K562 (cell line): ENCODE results near the gene BBX. TPM values are rescaled to one million over a fixed set of nuclear protein-coding genes. Genes with fewer than 3 reads are reported as not detected.

Experiments
- ATAC-seq: fragments of 200-7000 bp; cut with Tn5 transposase; 3 replicates; pipeline ENCODE4 v1.9.1; 2020; ENCODE audit warnings: moderate library complexity
- BruUV-seq: library from RNA; stranded (reverse); fragments of 400-500 nt; replicated peaks from 2 replicates; lab custom pipeline; 2021; lab: Mats Ljungman, UMichigan
- CTCF ChIA-PET: fragments of 300-600 bp; formaldehyde crosslinking; extraction: SDS; loops from one replicate; lab custom pipeline; 2021; ENCODE audit warnings: low intra/inter-chr PET ratio; lab: Yijun Ruan, JAX
- POLR2A ChIA-PET: fragments of 300-600, 350-650 bp; sonication (Branson Sonifier 250); formaldehyde crosslinking; extraction: SDS; loops from one replicate; lab custom pipeline; 2021; ENCODE audit warnings: antibody characterized with exemption, inconsistent platforms; lab: Yijun Ruan, JAX
- DNase-seq, 4 experiments: peaks; one replicate each; pipeline versions ENCODE4 v3.0.0 to v3.0.0-alpha.2; 2011 to 2018; ENCODE audit warnings: low spot score in 3 of 4, mixed read lengths in 3 of 4; ENCODE audit errors: extremely low read depth in 1 of 4
- FAIRE-seq: peaks from 2 replicates; lab custom pipeline; 2011; peaks lifted over from hg19 to GRCh38; lab: Jason Lieb, UNC
- H2AFZ ChIP-seq: 2 replicates; pipeline ENCODE4 v1.6.0; 2011; ENCODE audit warnings: low read depth, low read length, control low read depth, inconsistent platforms
- H3K27ac ChIP-seq: fragments of 200-600 bp; 3 replicates; pipeline ENCODE4 v1.8.0; 2011; ENCODE audit warnings: low read depth, mild to moderate bottlenecking, control low read depth, inconsistent platforms, low read length, moderate library complexity, mixed read lengths; ENCODE audit errors: extremely low read depth
- H3K27me3 ChIP-seq, 2 experiments: fragments of 300-600 bp in 1 of 2; 2 replicates in 1 of 2; 3 replicates in 1 of 2; pipeline versions ENCODE4 v1.6.0 to v1.8.0; 2011; ENCODE audit warnings: inconsistent platforms in 2 of 2, low read length in 2 of 2, mild to moderate bottlenecking in 1 of 2, mixed read lengths in 1 of 2, moderate library complexity in 1 of 2; ENCODE audit not compliant: control insufficient read depth in 2 of 2, insufficient read depth in 2 of 2
- H3K36me3 ChIP-seq: fragments of 300-600 bp; 3 replicates; pipeline ENCODE4 v1.8.0; 2011; ENCODE audit warnings: mild to moderate bottlenecking, low read length, inconsistent platforms; ENCODE audit not compliant: control insufficient read depth, insufficient read depth
- H3K4me1 ChIP-seq, 2 experiments: fragments of 200-600 bp in 1 of 2; replicated peaks in 1 of 2; 2 replicates in 1 of 2; 3 replicates in 1 of 2; pipeline versions ENCODE4 v1.5.1 to v1.8.0; 2011; ENCODE audit warnings: inconsistent platforms in 2 of 2, low read length in 2 of 2, mild to moderate bottlenecking in 1 of 2, mixed read lengths in 1 of 2, moderate library complexity in 1 of 2; ENCODE audit not compliant: control insufficient read depth in 2 of 2, insufficient read depth in 2 of 2
- H3K4me2 ChIP-seq: 2 replicates; pipeline ENCODE4 v1.6.1; 2011; ENCODE audit warnings: low read length, control low read depth, inconsistent platforms, mixed read lengths; ENCODE audit not compliant: insufficient read depth
- H3K4me3 ChIP-seq: fragments of 200-600 bp; sonication (generic), shearing (Covaris generic); 2 replicates; pipeline ENCODE4 v1.5.1; 2016; ENCODE audit warnings: control low read depth, inconsistent platforms
- H3K79me2 ChIP-seq: fragments of 200-600 bp; 3 replicates; pipeline ENCODE4 v1.8.0; 2011; ENCODE audit warnings: low read length, inconsistent platforms; ENCODE audit not compliant: control insufficient read depth, insufficient read depth
- H3K9ac ChIP-seq, 2 experiments: 2 replicates each; pipeline versions ENCODE4 v1.6.0 to v1.6.1; 2011; ENCODE audit warnings: low read depth in 2 of 2, low read length in 2 of 2, control low read depth in 1 of 2, inconsistent platforms in 1 of 2, mild to moderate bottlenecking in 1 of 2, mixed read lengths in 1 of 2; ENCODE audit not compliant: insufficient read depth in 1 of 2
- H3K9me1 ChIP-seq: one replicate; pipeline ENCODE4 v1.6.0; 2011; ENCODE audit warnings: inconsistent platforms, mild to moderate bottlenecking, low read length, moderate library complexity; ENCODE audit not compliant: control insufficient read depth, insufficient read depth
- H3K9me3 ChIP-seq: replicated peaks from 2 replicates; pipeline ENCODE4 v1.5.1; 2011; ENCODE audit warnings: low read depth, low read length, inconsistent platforms; ENCODE audit not compliant: control insufficient read depth, insufficient read depth
- H4K20me1 ChIP-seq: replicated peaks from 2 replicates; pipeline ENCODE4 v1.6.1; 2011; ENCODE audit warnings: low read length, inconsistent platforms, mixed read lengths; ENCODE audit not compliant: control insufficient read depth, insufficient read depth
- CTCF ChIP-seq, 3 experiments: IDR thresholded peaks in 2 of 3; conservative IDR thresholded peaks in 1 of 3; 2 replicates each; pipeline ENCODE4 v1.5.1; 2011 to 2012; ENCODE audit warnings: low read length in 3 of 3, mild to moderate bottlenecking in 3 of 3, control low read depth in 2 of 3, improper control_type of control experiment in 1 of 3, inconsistent platforms in 1 of 3, low read depth in 1 of 3, mixed read lengths in 1 of 3, moderate library complexity in 1 of 3; ENCODE audit not compliant: insufficient read depth in 2 of 3
- ZNF778 ChIP-seq: fragments of 450-650 bp; formaldehyde crosslinking; IDR thresholded peaks from 2 replicates; pipeline ENCODE4 v1.4.0; 2020; ENCODE audit warnings: mild to moderate bottlenecking, moderate library complexity
- WGBS: fragments of 100-300 bp; shearing (Covaris generic); methylation state at CpG from one replicate; pipeline ENCODE4 v1.1.6; 2016; ENCODE audit warnings: low coverage, mixed read lengths; ENCODE audit not compliant: insufficient coverage; ENCODE audit errors: missing lambda C conversion rate; 5-methylcytosine and 5-hydroxymethylcytosine counted together
- in situ Hi-C: fragments of 300-500 bp; cut with MboI; formaldehyde crosslinking; loops from 4 replicates; pipeline ENCODE4 v1.15.0; 2018; ENCODE audit warnings: inconsistent platforms, mixed read lengths
- intact Hi-C: fragments of 100-400 bp; cut with micrococcal nuclease; formaldehyde crosslinking; loops from 2 replicates; pipeline ENCODE4 v1.14.2; 2022
- polyA plus RNA-seq, 8 experiments: library from polyadenylated mRNA; depleted of rRNA in 4 of 8; stranded (reverse) in 5 of 8; unstranded in 3 of 8; fragments of >200 nt; fragmentation: Nextera tagmentation in 2 of 8; fragmentation: Illumina TruSeq in 1 of 8; extraction: Ambion mirVana in 2 of 8; extraction: Trizol in 1 of 8; gene quantifications; 2 replicates each; pipeline versions ENCODE4 v1.2.1 to v1.2.3, GENCODE V29; 2011 to 2014; ENCODE audit warnings: inconsistent platforms in 1 of 8, missing spikeins in 1 of 8
- total RNA-seq, 7 experiments: library from RNA; depleted of rRNA in 6 of 7; stranded (reverse); fragments of >200 nt in 6 of 7; fragmentation: Illumina TruSeq in 2 of 7; extraction: Trizol in 2 of 7; gene quantifications; 2 replicates each; pipeline versions ENCODE4 v1.2.1 to v1.2.3, GENCODE V29; 2011 to 2021; ENCODE audit warnings: low replicate concordance in 1 of 7

The BBX gene
- total and polyA plus RNA-seq, 9 of the 15 experiments (the other 6 are each of a cell fraction or from before 2014, with no cell fraction given) = 4.9 to 19.5 (median 11.8) TPM

GRCh38 chr3:107643038-107643883 lies 120.5 kb downstream of the BBX start:
- Histone ChIP-seq H2AFZ (no peak overlapping the region), H3K4me1 (no peaks in the 10 kb centered on the region), H3K9me1 (no peaks in the 10 kb centered on the region), H3K27ac (no peak overlapping the region), H3K4me2 (no peak overlapping the region), H3K27me3 (no peaks in the 10 kb centered on the region), H3K79me2 (no peaks in the 10 kb centered on the region), H3K9ac (no peak overlapping the region), H3K9me3 (no peaks in the 10 kb centered on the region), H3K4me3 (no peak overlapping the region), H4K20me1 (no peaks in the 10 kb centered on the region; the same call in 1 of the 2 replicates), H3K36me3 (no peaks in the 10 kb centered on the region)
- in situ Hi-C loops = no loop called here
- FAIRE-seq (no peak), ATAC-seq (peak; percentile 58; the same call in 2 of the 3 replicates), DNase-seq (peak in 2 of 4 experiments; percentile 3 to 25)
- BruUV-seq = no TSS peak
- TF ChIP-seq CTCF (IDR thresholded peaks at IDR 0.05 in 2 of 3, conservative IDR thresholded peaks at IDR 0.05 in 1 of 3; ENCODE audit: insufficient read depth in 2 of 3, low read depth in 1 of 3, low read length in 3 of 3) (peak in 2 of 3 experiments; percentile 8 to 37; a peak in 2 of 6 replicates), ZNF778 (CRISPR knock-in tag) (no peak)
- ChIA-PET CTCF (no interaction called here), POLR2A (interaction anchor here (0.9 kb wide), 1 partner anchor 9 kb away, joined by 3 read pairs; no protein-coding TSS in a partner anchor)
- intact Hi-C loops = no loop called here
- WGBS = 65% methylated on average over 5 of the region's 6 CpGs
